Measurements from ENCODE around the gene CLPTM1L.
"Not testable (repeated sequence)": the region's sequence is repeated elsewhere in the genome, so short reads cannot be mapped to it uniquely, and the experiment has no call there.

CLPTM1L gene

DNA sequence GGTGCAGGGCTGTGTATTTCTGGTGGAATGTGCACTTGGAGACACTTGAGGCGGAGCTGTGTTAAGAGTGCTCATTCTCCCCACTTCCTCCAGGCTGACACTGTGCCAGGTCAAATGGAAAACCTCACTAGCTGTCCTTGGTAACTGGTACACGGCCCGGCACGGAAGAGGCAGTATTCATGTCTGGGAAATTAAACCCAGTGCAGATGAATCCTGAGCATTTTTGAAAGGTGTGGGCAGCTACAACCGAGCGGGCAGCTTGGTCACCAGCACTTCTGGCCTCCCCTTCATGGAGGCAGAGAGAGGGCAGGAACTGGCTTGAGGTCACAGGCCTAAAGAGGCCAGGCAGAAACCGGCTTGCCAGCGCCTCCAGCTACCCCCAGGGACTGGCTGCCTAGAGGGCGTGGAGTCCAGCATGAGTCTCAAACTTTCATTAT is 1.6 kb downstream of the CLPTM1L start:
- intact Hi-C loops (cut with DNase I; ENCODE audit: low total_unique reads) = loop anchor here (10.0 kb wide), 2 partner anchors 171 to 451 kb away; partner anchors contain the start of gene MRPL36
- Histone ChIP-seq H3K4me3 (no peak overlapping the region), H3K27ac (no peak overlapping the region), H3K27me3 (no peaks in the 10 kb centered on the region), H3K4me1 (peaks cover 0 to 24% (median 22%) of the 10 kb centered on the region in 4 donors), H3K36me3 (peaks cover 20 to 43% (median 34%) of the 10 kb centered on the region in 3 donors), H3K9me3 (no peaks in the 10 kb centered on the region)
- TF ChIP-seq, protein P1, sequence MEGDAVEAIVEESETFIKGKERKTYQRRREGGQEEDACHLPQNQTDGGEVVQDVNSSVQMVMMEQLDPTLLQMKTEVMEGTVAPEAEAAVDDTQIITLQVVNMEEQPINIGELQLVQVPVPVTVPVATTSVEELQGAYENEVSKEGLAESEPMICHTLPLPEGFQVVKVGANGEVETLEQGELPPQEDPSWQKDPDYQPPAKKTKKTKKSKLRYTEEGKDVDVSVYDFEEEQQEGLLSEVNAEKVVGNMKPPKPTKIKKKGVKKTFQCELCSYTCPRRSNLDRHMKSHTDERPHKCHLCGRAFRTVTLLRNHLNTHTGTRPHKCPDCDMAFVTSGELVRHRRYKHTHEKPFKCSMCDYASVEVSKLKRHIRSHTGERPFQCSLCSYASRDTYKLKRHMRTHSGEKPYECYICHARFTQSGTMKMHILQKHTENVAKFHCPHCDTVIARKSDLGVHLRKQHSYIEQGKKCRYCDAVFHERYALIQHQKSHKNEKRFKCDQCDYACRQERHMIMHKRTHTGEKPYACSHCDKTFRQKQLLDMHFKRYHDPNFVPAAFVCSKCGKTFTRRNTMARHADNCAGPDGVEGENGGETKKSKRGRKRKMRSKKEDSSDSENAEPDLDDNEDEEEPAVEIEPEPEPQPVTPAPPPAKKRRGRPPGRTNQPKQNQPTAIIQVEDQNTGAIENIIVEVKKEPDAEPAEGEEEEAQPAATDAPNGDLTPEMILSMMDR (IDR thresholded peaks at IDR 0.05) = no peak
- DNase-seq = no peak

GRCh38 chr5:1342711-1343110 is 2.2 kb downstream of the CLPTM1L start:
- peaks cover 27 to 49% (median 39%) of the 10 kb centered on the region in 3 donors for H3K36me3 ChIP-seq
- DNase-seq = not testable (repeated sequence)
- intact Hi-C loops (cut with DNase I; ENCODE audit: low total_unique reads) = loop anchor here (10.0 kb wide), 2 partner anchors 172 to 452 kb away; partner anchors contain the start of gene MRPL36

GRCh38 chr5:1342268-1342667 is 2.6 kb downstream of the CLPTM1L start:
- Histone ChIP-seq H3K27ac (no peak overlapping the region), H3K36me3 (peaks cover 31 to 54% (median 43%) of the 10 kb centered on the region in 3 donors), H3K4me3 (no peak overlapping the region), H3K27me3 (no peaks in the 10 kb centered on the region), H3K9me3 (no peaks in the 10 kb centered on the region), H3K4me1 (peaks cover 0 to 24% (median 22%) of the 10 kb centered on the region in 4 donors)
- intact Hi-C loops (cut with DNase I; ENCODE audit: low total_unique reads) = loop anchor here (10.0 kb wide), 2 partner anchors 173 to 453 kb away; partner anchors contain the start of gene MRPL36
- DNase-seq = no peak
- TF ChIP-seq, protein P1 (IDR thresholded peaks at IDR 0.05) = no peak

More at GRCh38 chr5:1342711-1343110, 2.2 kb downstream of the CLPTM1L start:
- peaks cover 0 to 24% (median 22%) of the 10 kb centered on the region in 4 donors for H3K4me1 ChIP-seq
- H3K27me3 ChIP-seq, H3K4me3 ChIP-seq, H3K9me3 ChIP-seq, H3K27ac ChIP-seq: not testable (repeated sequence)

GRCh38 chr5:1341863-1342262 is 3.0 kb downstream of the CLPTM1L start:
- H3K4me1 ChIP-seq = peaks cover 0 to 24% (median 22%) of the 10 kb centered on the region in 4 donors
- peaks cover 35 to 58% (median 47%) of the 10 kb centered on the region in 3 donors for H3K36me3 ChIP-seq
- intact Hi-C loops (cut with DNase I; ENCODE audit: low total_unique reads) = loop anchor here (10.0 kb wide), 2 partner anchors 173 to 453 kb away; partner anchors contain the start of gene MRPL36
- H3K9me3 ChIP-seq = no peaks in the 10 kb centered on the region
- no peak overlapping the region for H3K4me3 ChIP-seq
- no peaks in the 10 kb centered on the region for H3K27me3 ChIP-seq
- no peak for DNase-seq
- TF ChIP-seq, protein P1 (IDR thresholded peaks at IDR 0.05) = no peak
- no peak overlapping the region for H3K27ac ChIP-seq

GRCh38 chr5:1339818-1340210 is 5.1 kb downstream of the CLPTM1L start:
- H3K4me3 ChIP-seq, DNase-seq, H3K27me3 ChIP-seq, H3K9me3 ChIP-seq, H3K27ac ChIP-seq: not testable (repeated sequence)
- Histone ChIP-seq H3K4me1 (peaks cover 0 to 15% (median 13%) of the 10 kb centered on the region in 4 donors), H3K36me3 (peaks cover 56 to 78% (median 68%) of the 10 kb centered on the region in 3 donors)
- intact Hi-C loops (cut with DNase I; ENCODE audit: low total_unique reads) = loop anchor here (2.0 to 10.0 kb wide), 3 partner anchors 45 to 455 kb away; partner anchors contain the start of gene MRPL36

DNA sequence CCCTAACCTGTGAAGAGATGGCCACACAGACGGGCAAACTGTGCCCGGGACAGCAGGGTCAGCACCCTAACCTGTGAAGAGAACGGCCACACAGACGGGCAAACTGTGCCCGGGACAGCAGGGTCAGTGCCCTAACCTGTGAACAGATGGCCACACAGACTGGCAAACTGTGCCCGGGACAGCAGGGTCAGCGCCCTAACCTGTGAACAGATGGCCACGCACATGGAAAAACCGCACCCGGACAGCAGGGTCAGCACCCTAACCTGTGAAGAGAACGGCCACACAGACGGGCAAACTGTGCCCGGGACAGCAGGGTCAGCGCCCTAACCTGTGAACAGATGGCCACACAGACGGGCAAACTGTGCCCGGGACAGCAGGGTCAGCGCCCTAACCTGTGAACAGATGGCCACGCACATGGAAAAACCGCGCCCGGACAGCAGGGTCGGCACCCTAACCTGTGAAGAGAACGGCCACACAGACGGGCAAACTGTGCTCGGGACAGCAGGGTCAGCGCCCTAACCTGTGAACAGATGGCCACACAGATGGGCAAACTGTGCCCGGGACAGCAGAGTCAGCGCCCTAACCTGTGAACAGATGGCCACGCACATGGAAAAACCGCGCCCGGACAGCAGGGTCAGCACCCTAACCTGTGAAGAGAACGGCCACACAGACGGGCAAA is 5.6 kb downstream of the CLPTM1L start:
- Histone ChIP-seq H3K4me1 (peaks cover 0 to 13% (median 12%) of the 10 kb centered on the region in 4 donors), H3K36me3 (peaks cover 61 to 84% (median 73%) of the 10 kb centered on the region in 3 donors)
- H3K27me3 ChIP-seq, H3K27ac ChIP-seq, H3K4me3 ChIP-seq, H3K9me3 ChIP-seq, DNase-seq: not testable (repeated sequence)
- intact Hi-C loops (cut with DNase I; ENCODE audit: low total_unique reads) = loop anchor here (2.0 kb wide), 1 partner anchor 46 kb away; no protein-coding TSS in a partner anchor

- Histone ChIP-seq H3K4me3 (no peak overlapping the region), H3K4me1 (peaks cover 0 to 7% (median 5%) of the 10 kb centered on the region in 4 donors), H3K27me3 (no peaks in the 10 kb centered on the region), H3K36me3 (peaks cover 68 to 90% (median 80%) of the 10 kb centered on the region in 3 donors), H3K27ac (no peak overlapping the region), H3K9me3 (no peaks in the 10 kb centered on the region)
- TF ChIP-seq, protein P1 (IDR thresholded peaks at IDR 0.05) = no peak
- intact Hi-C loops (cut with DNase I; ENCODE audit: low total_unique reads) = loop anchor here (2.0 kb wide), 1 partner anchor 46 kb away; no protein-coding TSS in a partner anchor
- no peak for DNase-seq
Observed at GRCh38 chr5:1338506-1339070, 6.3 kb downstream of the CLPTM1L start.
